IMR-90 (cell line): ENCODE results near the gene ALG6. TPM values are rescaled to one million over a fixed set of nuclear protein-coding genes. Genes with fewer than 3 reads are reported as not detected.
A peak's percentile ranks its signal among the peaks of the same experiment; 100 is the strongest.

Experiments
- ATAC-seq: fragments of 200-7000 bp; cut with Tn5 transposase; 2 replicates; pipeline ENCODE4 v1.9.1; 2020; ENCODE audit warnings: low read depth, mild to moderate bottlenecking, moderate library complexity
- BruUV-seq: library from RNA; stranded (reverse); fragments of 400-500 nt; replicated peaks from 2 replicates; lab custom pipeline; 2021; lab: Mats Ljungman, UMichigan
- CTCF ChIA-PET: fragments of 300-600 bp; formaldehyde crosslinking; extraction: SDS; loops from one replicate; lab custom pipeline; 2021; ENCODE audit warnings: antibody characterized with exemption; lab: Yijun Ruan, JAX
- POLR2A ChIA-PET: fragments of 300-600 bp; sonication (Branson Sonifier 250); formaldehyde crosslinking; loops from one replicate; lab custom pipeline; 2022; ENCODE audit warnings: antibody characterized with exemption; ENCODE audit not compliant: unreplicated experiment; lab: Charles Lee
- DNase-seq: peaks from one replicate; pipeline ENCODE4 v3.0.0; 2013
- H2AFZ ChIP-seq: replicated peaks from 2 replicates; pipeline ENCODE3; 2013; ENCODE audit warnings: low read length, mild to moderate bottlenecking; ENCODE audit not compliant: poor library complexity
- H2AK5ac ChIP-seq: 2 replicates; pipeline ENCODE4 v1.6.1; 2013; ENCODE audit warnings: low read depth, low read length, inconsistent platforms
- H2AK9ac ChIP-seq: replicated peaks from 2 replicates; pipeline ENCODE3; 2013; ENCODE audit warnings: mild to moderate bottlenecking, low read depth, low read length, moderate library complexity; ENCODE audit not compliant: poor library complexity
- H2BK120ac ChIP-seq: 2 replicates; pipeline ENCODE4 v1.6.1; 2013; ENCODE audit warnings: low read depth, low read length, inconsistent platforms
- H2BK15ac ChIP-seq: 3 replicates; pipeline ENCODE4 v1.6.1; 2013; ENCODE audit warnings: low read depth, low read length, inconsistent platforms
- H2BK20ac ChIP-seq: 2 replicates; pipeline ENCODE4 v1.6.1; 2013; ENCODE audit warnings: low read depth, mild to moderate bottlenecking, inconsistent platforms, low read length, moderate library complexity
- H2BK5ac ChIP-seq: 2 replicates; pipeline ENCODE4 v1.6.1; 2013; ENCODE audit warnings: mild to moderate bottlenecking, low read depth, low read length, inconsistent platforms; ENCODE audit not compliant: poor library complexity, severe bottlenecking
- H3K14ac ChIP-seq: replicated peaks from 2 replicates; pipeline ENCODE4 v1.6.1; 2013; ENCODE audit warnings: low read depth, low read length, inconsistent platforms
- H3K18ac ChIP-seq: 2 replicates; pipeline ENCODE4 v1.6.1; 2013; ENCODE audit warnings: low read depth, low read length, control low read depth
- H3K23ac ChIP-seq: 2 replicates; pipeline ENCODE4 v1.6.1; 2013; ENCODE audit warnings: low read depth, low read length, inconsistent platforms
- H3K27ac ChIP-seq: 2 replicates; pipeline ENCODE4 v1.5.1; 2013; ENCODE audit warnings: mild to moderate bottlenecking, control low read depth, low read length; ENCODE audit not compliant: insufficient read depth
- H3K27me3 ChIP-seq: 2 replicates; pipeline ENCODE4 v1.6.1; 2013; ENCODE audit warnings: low read length; ENCODE audit not compliant: control insufficient read depth, insufficient read depth
- H3K36me3 ChIP-seq: 2 replicates; pipeline ENCODE4 v1.6.1; 2013; ENCODE audit warnings: low read length, mixed read lengths; ENCODE audit not compliant: control insufficient read depth, insufficient read depth
- H3K4ac ChIP-seq: 2 replicates; pipeline ENCODE4 v1.6.1; 2013; ENCODE audit warnings: low read depth, low read length, inconsistent platforms
- H3K4me1 ChIP-seq: 2 replicates; pipeline ENCODE4 v1.6.1; 2013; ENCODE audit warnings: low read length, mixed read lengths; ENCODE audit not compliant: control insufficient read depth, insufficient read depth
- H3K4me2 ChIP-seq: 2 replicates; pipeline ENCODE4 v1.6.1; 2013; ENCODE audit warnings: low read depth, mild to moderate bottlenecking, control low read depth, low read length, moderate library complexity
- H3K4me3 ChIP-seq: 2 replicates; pipeline ENCODE4 v1.5.1; 2013; ENCODE audit warnings: low read depth, mild to moderate bottlenecking, control low read depth, low read length, moderate library complexity; ENCODE audit not compliant: insufficient read depth
- H3K56ac ChIP-seq: 2 replicates; pipeline ENCODE4 v1.6.1; 2013; ENCODE audit warnings: low read length, inconsistent platforms; ENCODE audit not compliant: insufficient read depth; ENCODE audit errors: extremely low read depth
- H3K79me1 ChIP-seq, 2 experiments: 2 replicates each; pipeline ENCODE4 v1.6.1; 2013; ENCODE audit warnings: low read length in 2 of 2, inconsistent platforms in 1 of 2, low read depth in 1 of 2
- H3K9ac ChIP-seq: 2 replicates; pipeline ENCODE4 v1.6.1; 2013; ENCODE audit warnings: low read depth, low read length, control low read depth
- H3K9me1 ChIP-seq: 2 replicates; pipeline ENCODE4 v1.6.1; 2013; ENCODE audit warnings: low read length, inconsistent platforms; ENCODE audit not compliant: insufficient read depth
- H3K9me3 ChIP-seq: 2 replicates; pipeline ENCODE4 v1.6.1; 2013; ENCODE audit warnings: low read length; ENCODE audit not compliant: control insufficient read depth, insufficient read depth
- H4K20me1 ChIP-seq: 2 replicates; pipeline ENCODE4 v1.6.1; 2013; ENCODE audit warnings: low read length, inconsistent platforms; ENCODE audit not compliant: insufficient read depth
- H4K5ac ChIP-seq: 2 replicates; pipeline ENCODE4 v1.6.1; 2013; ENCODE audit warnings: mild to moderate bottlenecking, low read depth, low read length, control low read depth
- H4K8ac ChIP-seq, 2 experiments: 2 replicates each; pipeline ENCODE4 v1.6.1; 2013; ENCODE audit warnings: low read depth in 2 of 2, low read length in 2 of 2, control low read depth in 1 of 2, inconsistent platforms in 1 of 2
- H4K91ac ChIP-seq: 2 replicates; pipeline ENCODE4 v1.6.1; 2013; ENCODE audit warnings: low read depth, low read length, inconsistent platforms; ENCODE audit not compliant: insufficient read depth
- CEBPB ChIP-seq: IDR thresholded peaks from 2 replicates; pipeline ENCODE4 v1.6.1; 2012; ENCODE audit warnings: low read depth, low read length, improper control_type of control experiment
- CHD1 ChIP-seq: IDR thresholded peaks from 2 replicates; pipeline ENCODE4 v1.6.1; 2012; ENCODE audit warnings: low read depth, low read length, improper control_type of control experiment
- POLR2A ChIP-seq: IDR thresholded peaks from 2 replicates; pipeline ENCODE4 v1.6.1; 2012; ENCODE audit warnings: mild to moderate bottlenecking, low read depth, low read length
- WGBS, 2 experiments: methylation state at CpG; one replicate each; pipeline versions ENCODE4 v1.1.5 to v1.1.7; 2013; ENCODE audit warnings: missing lambda C conversion rate in 2 of 2; ENCODE audit not compliant: insufficient read length in 1 of 2; ENCODE audit errors: extremely low coverage in 2 of 2; 5-methylcytosine and 5-hydroxymethylcytosine counted together
- dilution Hi-C: fragments of 300-500 bp; cut with HindIII; formaldehyde crosslinking; loops from one replicate; pipeline ENCODE4 v1.14.3; 2018; ENCODE audit warnings: low sequenced_read_pairs; ENCODE audit not compliant: unreplicated experiment
- in situ Hi-C: fragments of 300-500 bp; cut with MboI; formaldehyde crosslinking; loops from 3 replicates; pipeline ENCODE4 v1.14.3; 2019; ENCODE audit warnings: low sequenced_read_pairs, inconsistent platforms, mixed read lengths
- intact Hi-C: fragments of 100-400 bp; cut with micrococcal nuclease; formaldehyde crosslinking; loops from 2 replicates; pipeline ENCODE4 v1.10.0; 2022
- polyA plus RNA-seq, 3 experiments: library from polyadenylated mRNA; depleted of rRNA; stranded (reverse); fragments of >200 nt; gene quantifications; 2 replicates each; pipeline ENCODE4 v1.2.3, GENCODE V29; 2012; ENCODE audit warnings: low replicate concordance in 1 of 3
- total RNA-seq: library from RNA; depleted of rRNA; stranded (reverse); fragments of >200 nt; gene quantifications from 2 replicates; pipeline ENCODE4 v1.2.3, GENCODE V29; 2012
- TF ChIP-seq, protein P1 (sequence below): conservative IDR thresholded peaks from 2 replicates; pipeline ENCODE4 v1.5.1; 2012; ENCODE audit warnings: mild to moderate bottlenecking, low read depth, low read length, improper control_type of control experiment
- TF ChIP-seq, protein P2 (sequence below): fragments of 150-350 bp; IDR thresholded peaks from 2 replicates; pipeline ENCODE4 v1.6.1; 2017; ENCODE audit warnings: mild to moderate bottlenecking, antibody characterized with exemption, low read length, low read depth

Gene ALG6
- total and polyA plus RNA-seq, 2 of the 4 experiments (the other 2 are of a cell fraction), result 4.8 to 6.5 TPM

DNA sequence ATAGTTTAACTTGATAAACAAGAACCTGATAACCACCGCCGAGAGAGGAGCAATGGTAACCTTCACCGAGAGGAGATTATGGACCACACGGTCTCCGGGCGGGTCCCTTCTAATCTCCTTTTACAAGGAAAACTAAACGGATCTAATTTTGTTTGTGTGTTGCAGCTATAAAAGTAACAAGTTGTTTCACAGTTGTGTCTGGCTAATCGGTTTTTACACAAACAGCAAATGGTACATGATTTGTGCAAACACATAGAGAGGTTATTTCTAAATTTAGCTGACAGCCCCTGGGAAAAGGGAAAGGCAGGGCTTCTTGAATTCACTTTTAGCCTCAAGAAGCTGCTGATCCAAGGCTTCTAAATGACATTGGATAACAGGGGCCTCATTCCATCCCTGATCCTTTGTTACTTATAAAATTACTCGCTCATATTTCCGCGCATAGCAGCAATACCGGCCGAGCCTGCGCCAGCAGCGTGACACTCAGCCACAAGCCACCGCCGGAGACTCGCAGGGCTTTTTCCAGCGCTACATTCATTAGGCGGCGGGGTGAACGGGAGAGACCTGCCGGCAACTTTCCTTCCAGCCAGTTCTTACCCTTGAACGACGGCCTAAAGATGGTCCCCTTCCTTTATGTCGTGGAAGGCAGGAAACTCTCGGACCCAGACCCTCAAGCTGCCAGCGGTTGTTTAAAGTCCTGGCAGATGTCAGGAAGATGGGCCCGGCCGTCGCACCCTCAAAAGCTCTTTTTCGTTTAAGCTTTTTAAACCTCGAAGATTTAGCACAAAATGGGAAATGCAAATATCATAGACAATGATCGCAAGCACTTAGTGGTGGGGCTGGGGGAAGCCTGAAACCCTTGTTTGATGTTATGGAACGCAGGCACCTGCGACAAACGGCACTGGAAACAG lies 40.7 kb upstream of the ALG6 start:
- Histone ChIP-seq H2AFZ (peak overlapping the region; percentile 56), H2BK20ac (no peak overlapping the region), H2AK9ac (no peak overlapping the region), H3K18ac (no peak overlapping the region), H3K27me3 (peaks cover 85% of the 10 kb centered on the region), H2AK5ac (no peak overlapping the region), H3K9ac (no peak overlapping the region), H4K5ac (no peak overlapping the region), H4K8ac (no peak overlapping the region), H2BK15ac (no peak overlapping the region), H3K9me3 (peaks cover 13% of the 10 kb centered on the region), H3K56ac (0 out of 2 replicates have a peak overlapping the region, but pooled peaks have one; percentile 25), H3K4me3 (no peak overlapping the region), H3K23ac (no peak overlapping the region; the same call in 1 of the 2 replicates), H4K91ac (no peak overlapping the region), H2BK5ac (no peak overlapping the region), H3K36me3 (no peaks in the 10 kb centered on the region), H3K27ac (no peak overlapping the region), H2BK120ac (no peak overlapping the region), H4K20me1 (no peaks in the 10 kb centered on the region), H3K4me2 (no peak overlapping the region), H3K4me1 (no peaks in the 10 kb centered on the region; the same call in 1 of the 2 replicates), H3K9me1 (no peaks in the 10 kb centered on the region), H3K14ac (no peak overlapping the region), H3K4ac (no peak overlapping the region), H3K79me1 (no peaks in the 10 kb centered on the region)
- in situ Hi-C loops (loop anchor here (10.0 kb wide), 2 partner anchors 128 to 198 kb away; partner anchors contain the start of genes EFCAB7 and ITGB3BP), dilution Hi-C loops (no loop called here), intact Hi-C loops (loop anchor here (2.0 to 5.0 kb wide), 3 partner anchors 114 to 211 kb away; partner anchors contain the start of genes EFCAB7 and ITGB3BP)
- ATAC-seq (no peak), DNase-seq (peak; percentile 6)
- no TSS peak for BruUV-seq
- TF ChIP-seq POLR2A (no peak), CEBPB (no peak), CHD1 (no peak)
- TF ChIP-seq, protein P1, sequence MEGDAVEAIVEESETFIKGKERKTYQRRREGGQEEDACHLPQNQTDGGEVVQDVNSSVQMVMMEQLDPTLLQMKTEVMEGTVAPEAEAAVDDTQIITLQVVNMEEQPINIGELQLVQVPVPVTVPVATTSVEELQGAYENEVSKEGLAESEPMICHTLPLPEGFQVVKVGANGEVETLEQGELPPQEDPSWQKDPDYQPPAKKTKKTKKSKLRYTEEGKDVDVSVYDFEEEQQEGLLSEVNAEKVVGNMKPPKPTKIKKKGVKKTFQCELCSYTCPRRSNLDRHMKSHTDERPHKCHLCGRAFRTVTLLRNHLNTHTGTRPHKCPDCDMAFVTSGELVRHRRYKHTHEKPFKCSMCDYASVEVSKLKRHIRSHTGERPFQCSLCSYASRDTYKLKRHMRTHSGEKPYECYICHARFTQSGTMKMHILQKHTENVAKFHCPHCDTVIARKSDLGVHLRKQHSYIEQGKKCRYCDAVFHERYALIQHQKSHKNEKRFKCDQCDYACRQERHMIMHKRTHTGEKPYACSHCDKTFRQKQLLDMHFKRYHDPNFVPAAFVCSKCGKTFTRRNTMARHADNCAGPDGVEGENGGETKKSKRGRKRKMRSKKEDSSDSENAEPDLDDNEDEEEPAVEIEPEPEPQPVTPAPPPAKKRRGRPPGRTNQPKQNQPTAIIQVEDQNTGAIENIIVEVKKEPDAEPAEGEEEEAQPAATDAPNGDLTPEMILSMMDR, result no peak; the same call in 1 of the 2 replicates
- TF ChIP-seq, protein P2, sequence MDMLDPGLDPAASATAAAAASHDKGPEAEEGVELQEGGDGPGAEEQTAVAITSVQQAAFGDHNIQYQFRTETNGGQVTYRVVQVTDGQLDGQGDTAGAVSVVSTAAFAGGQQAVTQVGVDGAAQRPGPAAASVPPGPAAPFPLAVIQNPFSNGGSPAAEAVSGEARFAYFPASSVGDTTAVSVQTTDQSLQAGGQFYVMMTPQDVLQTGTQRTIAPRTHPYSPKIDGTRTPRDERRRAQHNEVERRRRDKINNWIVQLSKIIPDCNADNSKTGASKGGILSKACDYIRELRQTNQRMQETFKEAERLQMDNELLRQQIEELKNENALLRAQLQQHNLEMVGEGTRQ, result no peak
- 5% methylated on average over 16 of the region's 37 CpGs; no CpG with 5 or more reads in 1 of the 2 experiments for WGBS, 2 experiments
- CTCF ChIA-PET, result interaction anchor here (0.6 to 2.0 kb wide), 9 partner anchors 9 to 485 kb away, joined by 3 to 8 read pairs (median 3); no protein-coding TSS in a partner anchor
- POLR2A ChIA-PET, result no interaction called here
